AG10803 (cell line): ENCODE data around the gene PPP6R1.

Source experiments
- DNase-seq: peaks from one replicate; pipeline ENCODE4 v3.0.0; 2010; ENCODE audit warnings: low read depth
- H3K4me3 ChIP-seq: 2 replicates; pipeline ENCODE4 v1.5.1; 2011; ENCODE audit warnings: mild to moderate bottlenecking, low read length, control low read depth
- CTCF ChIP-seq: conservative IDR thresholded peaks from 2 replicates; pipeline ENCODE4 v1.5.1; 2011; ENCODE audit warnings: mild to moderate bottlenecking, low read length, control low read depth, inconsistent platforms

Gene PPP6R1

GRCh38 chr19:55188625-55189024 lies 70.2 kb downstream of the PPP6R1 start:
- DNase-seq, result no peak
- no peak overlapping the region for H3K4me3 ChIP-seq
- no peak for TF ChIP-seq CTCF

DNA sequence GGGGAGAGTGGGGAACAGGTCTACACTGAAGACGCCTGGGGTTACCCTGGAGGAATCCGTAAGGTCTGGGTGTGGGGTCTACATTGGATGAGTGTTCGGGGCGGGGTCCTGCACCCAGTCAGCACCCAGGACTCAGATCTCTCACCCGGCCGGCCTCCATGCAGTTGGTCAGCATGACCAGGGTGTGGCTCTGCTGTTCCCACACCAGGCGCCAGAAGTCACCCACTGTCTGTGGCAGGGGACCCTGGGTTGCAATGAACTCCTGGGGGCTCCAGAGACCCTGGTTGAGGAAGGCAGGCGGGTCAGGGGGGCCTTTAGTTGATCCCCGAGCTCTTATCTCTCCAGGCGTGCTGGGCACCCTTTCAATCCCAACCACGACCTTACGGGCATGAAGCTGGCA lies 72.7 kb downstream of the PPP6R1 start:
- H3K4me3 ChIP-seq, result no peak overlapping the region
- DNase-seq, result no peak
- no peak for TF ChIP-seq CTCF

DNA sequence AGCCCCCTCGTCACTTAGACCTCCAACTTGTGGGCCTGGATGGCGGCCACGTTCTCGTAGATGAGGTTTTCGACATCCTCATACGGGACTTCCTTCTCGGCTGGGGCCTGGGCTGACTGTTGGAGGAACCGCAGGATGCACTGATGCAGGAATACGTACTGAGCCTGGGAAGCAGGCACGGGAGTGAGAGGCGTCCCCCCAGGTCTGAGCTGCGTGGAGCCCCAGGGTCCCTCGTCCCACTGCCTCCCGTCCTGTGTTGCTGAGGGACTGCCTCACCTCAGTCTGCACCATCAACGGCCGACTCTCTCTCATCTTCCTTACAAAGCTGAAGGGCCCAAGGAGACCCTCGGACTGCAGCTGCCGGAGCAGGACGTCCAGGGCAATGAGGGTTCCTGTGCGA lies 77.1 kb downstream of the PPP6R1 start:
- no peak for TF ChIP-seq CTCF
- H3K4me3 ChIP-seq, result no peak overlapping the region
- DNase-seq, result no peak
